GM19372 (cell line): Measurements from ENCODE around the gene UBA52.

Experiments used
- ATAC-seq: cut with Tn5 transposase; IDR thresholded peaks from one replicate; pipeline ENCODE4 v1.9.1; 2021; ENCODE audit warnings: mild to moderate bottlenecking, low read depth, moderate library complexity; ENCODE audit not compliant: unreplicated experiment

The UBA52 gene

GRCh38 chr19:18543814-18544475, 27.7 kb upstream of the UBA52 start:
- peak; percentile 49 for ATAC-seq

GRCh38 chr19:18551631-18552030, 20.0 kb upstream of the UBA52 start:
- no peak for ATAC-seq

DNA sequence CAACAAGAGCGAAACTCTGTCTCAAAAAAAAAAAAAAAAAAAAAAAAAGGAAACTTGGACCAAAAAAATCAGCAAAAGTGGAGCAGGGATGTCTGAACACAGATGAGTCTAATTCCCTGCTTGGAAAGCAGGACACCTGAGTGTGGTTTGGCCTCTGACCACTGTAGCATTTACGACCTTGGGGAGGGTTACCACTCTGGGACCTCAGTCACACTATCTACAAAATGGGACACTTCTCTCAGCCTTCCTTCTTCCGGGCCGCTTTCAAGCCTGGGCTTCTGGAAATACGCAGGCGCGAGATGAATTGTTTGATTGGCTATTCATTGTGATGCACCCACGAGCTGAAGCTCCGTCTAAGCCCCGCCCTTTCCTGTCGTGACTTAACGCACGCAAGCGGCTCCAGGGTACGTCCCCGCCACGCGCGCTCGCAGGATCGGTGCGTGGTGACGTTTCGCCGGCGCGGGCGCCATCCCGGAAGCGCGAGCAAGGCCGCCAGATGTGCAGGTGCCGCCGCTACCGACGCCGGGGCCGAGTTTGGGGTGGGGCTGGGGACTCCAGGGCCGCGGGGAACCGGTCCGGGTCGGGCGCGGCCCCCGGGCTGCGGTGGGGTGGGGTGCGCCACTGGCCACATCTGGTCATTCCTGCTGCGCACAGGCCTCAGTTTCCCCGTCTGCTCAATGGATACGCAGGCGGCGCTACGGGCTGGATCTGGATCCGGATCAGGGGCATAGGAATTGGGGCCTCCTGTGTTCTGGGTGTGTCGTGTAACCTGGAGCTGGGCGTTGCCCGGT, 14.1 kb upstream of the UBA52 start, which contains the start of gene KXD1:
KXD1 (plus strand) TSS at position 460 of the 791 bp plus-strand sequence. CDS start 4,187 bp downstream, outside the sequence.
- ATAC-seq: peak; percentile 95

DNA sequence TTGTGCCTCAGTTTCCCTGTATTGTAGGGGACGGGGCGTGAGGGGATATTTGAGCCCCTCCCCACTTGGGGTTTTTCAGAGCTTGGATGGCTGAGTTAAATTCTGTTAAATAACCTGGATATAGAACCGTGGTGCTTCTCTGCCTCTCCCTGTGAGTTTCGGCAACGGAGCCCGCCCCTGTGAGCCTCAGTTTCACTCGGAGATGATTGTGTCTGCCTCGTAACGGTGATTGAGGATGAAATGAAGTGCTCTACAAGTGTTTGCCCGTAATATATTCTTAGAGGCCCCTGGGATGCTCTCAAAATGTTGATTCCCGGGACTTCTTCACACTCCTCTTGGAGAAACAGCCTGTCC, 13.5 kb upstream of the UBA52 start:
- ATAC-seq: no peak

- no peak for ATAC-seq
Measured at GRCh38 chr19:18558604-18559003, 13.1 kb upstream of the UBA52 start.

DNA sequence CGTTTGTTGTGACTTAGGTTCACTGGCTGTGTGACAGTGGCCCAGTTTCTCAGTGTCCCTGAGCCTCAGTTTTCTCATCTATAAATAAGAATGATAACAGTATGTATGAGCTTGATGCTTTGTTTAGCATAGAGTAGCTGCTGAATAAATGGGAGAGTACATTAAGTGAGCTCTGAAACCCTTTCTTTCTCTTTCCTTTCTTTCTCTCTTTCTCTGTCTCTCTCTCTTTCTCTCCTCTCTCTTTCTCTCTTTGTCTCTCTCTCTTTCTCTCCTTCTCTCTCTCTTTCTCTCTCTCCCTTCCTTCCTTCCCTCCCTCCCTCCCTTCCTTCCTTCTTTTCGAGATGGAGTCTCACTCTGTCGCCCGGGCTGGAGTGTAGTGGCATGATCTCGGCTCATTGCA, 12.0 kb upstream of the UBA52 start:
- ATAC-seq: no peak

- no peak for ATAC-seq
Measured at GRCh38 chr19:18562086-18562485, 9.6 kb upstream of the UBA52 start.

- no peak for ATAC-seq
Measured at GRCh38 chr19:18566953-18567352, 4.7 kb upstream of the UBA52 start.

DNA sequence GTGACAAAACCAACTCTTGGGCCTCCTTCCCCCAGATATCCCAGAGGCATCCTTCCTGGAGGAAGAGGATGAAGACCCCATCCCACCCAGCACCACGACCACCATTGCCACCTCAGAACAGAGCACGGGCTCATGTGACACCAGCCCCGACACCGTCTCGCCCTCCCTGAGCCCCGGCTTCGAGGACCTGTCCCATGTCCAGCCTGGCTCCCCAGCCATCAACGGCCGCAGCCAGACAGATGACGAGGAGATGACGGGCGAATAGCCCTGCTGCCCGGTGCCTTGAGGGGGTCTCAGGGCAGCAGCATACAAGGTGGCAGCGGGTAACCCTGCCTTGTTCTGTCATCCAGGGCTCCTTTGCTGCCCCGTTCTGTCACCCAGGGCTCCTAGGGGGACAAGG, 3.3 kb upstream of the UBA52 start:
- no peak for ATAC-seq

GRCh38 chr19:18574691-18575291, 3.1 kb downstream of the UBA52 start:
- no peak for ATAC-seq

GRCh38 chr19:18576383-18576782, 4.7 kb downstream of the UBA52 start:
- ATAC-seq: no peak

DNA sequence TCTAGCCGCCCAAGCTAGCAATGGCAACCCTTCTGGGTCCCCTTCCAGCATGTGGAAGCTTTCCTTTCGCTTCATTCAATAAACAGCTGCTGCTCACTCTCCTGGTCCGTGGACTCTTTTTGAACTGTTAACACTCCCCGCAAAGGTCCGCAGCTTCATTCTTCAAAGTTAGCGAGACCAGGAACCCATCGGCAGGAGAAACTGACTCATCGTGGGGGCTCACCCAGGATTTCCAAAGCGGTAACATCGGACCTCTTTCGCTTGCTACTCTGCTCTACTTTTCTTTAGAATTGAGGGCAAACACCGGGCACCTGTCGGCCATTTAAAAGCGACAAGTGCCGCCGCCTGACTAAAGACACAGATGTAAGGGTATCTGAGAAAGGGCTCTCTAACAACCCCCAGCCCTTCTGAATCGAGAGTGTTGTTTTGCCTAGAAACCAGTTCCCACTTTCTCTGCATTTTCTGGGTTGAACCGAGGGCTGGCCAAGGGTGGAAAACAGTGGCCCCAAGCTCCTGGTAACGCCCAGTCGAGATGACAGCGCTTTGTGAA, 5.8 kb downstream of the UBA52 start:
- no peak for ATAC-seq

GRCh38 chr19:18580311-18580710, 8.7 kb downstream of the UBA52 start:
- ATAC-seq: no peak

DNA sequence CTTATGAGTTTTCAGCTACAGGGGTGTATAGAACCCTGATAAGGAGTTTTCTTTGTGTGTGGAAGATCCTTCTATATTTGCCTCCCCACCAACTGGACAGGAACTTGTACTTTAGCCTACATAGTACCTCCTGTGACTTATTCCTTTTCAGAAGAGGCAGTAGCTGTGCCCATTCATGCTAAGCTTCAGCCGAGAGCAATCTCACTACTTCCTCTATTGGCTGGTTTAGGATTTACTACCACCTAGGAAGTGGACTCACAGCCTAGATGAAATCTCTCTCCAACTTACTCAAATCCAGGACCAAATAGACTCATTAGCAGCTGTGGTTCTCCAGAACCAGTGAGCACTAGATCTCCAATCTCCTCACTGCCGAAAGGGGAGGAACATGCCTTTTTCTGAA, 14.6 kb downstream of the UBA52 start:
- no peak for ATAC-seq

- no peak for ATAC-seq
Measured at GRCh38 chr19:18587561-18587960, 15.9 kb downstream of the UBA52 start.

GRCh38 chr19:18587962-18588610, 16.4 kb downstream of the UBA52 start:
- no peak for ATAC-seq

GRCh38 chr19:18588611-18589379, 17.1 kb downstream of the UBA52 start, which contains the start of gene REX1BD:
Gene REX1BD, plus strand, starts transcription at chr19:18588798. Its CDS starts 4 bp downstream, at chr19:18588802.
- ATAC-seq: peak; percentile 73

- peak; percentile 20 for ATAC-seq
Measured at GRCh38 chr19:18589380-18590272, 18.0 kb downstream of the UBA52 start.
